Astrocyte of the cerebellum (primary cell): ENCODE measurements around the gene C2CD2.

Experiments
- DNase-seq: peaks from one replicate; pipeline ENCODE4 v3.0.0-alpha.2; 2011; ENCODE audit warnings: low read depth
- H3K4me3 ChIP-seq: 2 replicates; pipeline ENCODE4 v1.5.1; 2011; ENCODE audit warnings: mild to moderate bottlenecking, low read depth, low read length, moderate library complexity
- CTCF ChIP-seq: IDR thresholded peaks from 2 replicates; pipeline ENCODE4 v1.5.1; 2012; ENCODE audit warnings: low read length, low read depth, moderate library complexity, mild to moderate bottlenecking; ENCODE audit errors: missing control alignments
- in situ Hi-C: cut with HindIII; loops from 2 replicates; pipeline ENCODE4 v1.10.0; 2017; ENCODE audit warnings: low sequenced_read_pairs

C2CD2 gene

DNA sequence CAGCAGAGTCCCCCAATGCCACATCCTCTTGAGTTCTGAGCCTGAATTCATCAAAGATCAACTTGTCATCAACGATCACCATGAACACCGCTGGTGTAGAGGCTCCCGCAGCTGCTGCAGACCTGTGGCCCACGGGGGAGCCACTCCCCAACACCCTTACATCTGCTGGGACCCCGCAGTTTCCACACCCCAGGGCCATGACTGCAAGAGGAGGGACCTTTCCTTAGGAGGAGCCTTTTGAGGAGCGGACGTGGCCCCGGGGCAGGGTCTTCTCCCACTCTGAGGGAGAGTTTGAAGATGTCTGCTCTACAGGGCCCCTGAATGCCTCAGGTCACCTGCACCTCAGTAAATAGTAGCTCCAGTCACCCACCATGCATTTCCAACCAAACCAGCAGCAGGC, 77.4 kb downstream of the C2CD2 start:
- no peak overlapping the region for H3K4me3 ChIP-seq
- in situ Hi-C loops: no loop called here
- no peak for DNase-seq
- TF ChIP-seq CTCF: no peak

GRCh38 chr21:41875086-41875485, 78.7 kb downstream of the C2CD2 start:
- no peak overlapping the region for H3K4me3 ChIP-seq
- TF ChIP-seq CTCF: no peak
- no peak for DNase-seq
- in situ Hi-C loops: no loop called here

- H3K4me3 ChIP-seq: no peak overlapping the region
- no peak for DNase-seq
- in situ Hi-C loops: no loop called here
- TF ChIP-seq CTCF: no peak
Measured at GRCh38 chr21:41874611-41875010, 79.2 kb downstream of the C2CD2 start.

GRCh38 chr21:41873426-41873825, 80.4 kb downstream of the C2CD2 start:
- TF ChIP-seq CTCF: no peak
- DNase-seq: no peak
- in situ Hi-C loops: no loop called here
- no peak overlapping the region for H3K4me3 ChIP-seq

GRCh38 chr21:41873005-41873404, 80.8 kb downstream of the C2CD2 start:
- TF ChIP-seq CTCF: no peak
- no peak for DNase-seq
- in situ Hi-C loops: no loop called here
- H3K4me3 ChIP-seq: no peak overlapping the region

DNA sequence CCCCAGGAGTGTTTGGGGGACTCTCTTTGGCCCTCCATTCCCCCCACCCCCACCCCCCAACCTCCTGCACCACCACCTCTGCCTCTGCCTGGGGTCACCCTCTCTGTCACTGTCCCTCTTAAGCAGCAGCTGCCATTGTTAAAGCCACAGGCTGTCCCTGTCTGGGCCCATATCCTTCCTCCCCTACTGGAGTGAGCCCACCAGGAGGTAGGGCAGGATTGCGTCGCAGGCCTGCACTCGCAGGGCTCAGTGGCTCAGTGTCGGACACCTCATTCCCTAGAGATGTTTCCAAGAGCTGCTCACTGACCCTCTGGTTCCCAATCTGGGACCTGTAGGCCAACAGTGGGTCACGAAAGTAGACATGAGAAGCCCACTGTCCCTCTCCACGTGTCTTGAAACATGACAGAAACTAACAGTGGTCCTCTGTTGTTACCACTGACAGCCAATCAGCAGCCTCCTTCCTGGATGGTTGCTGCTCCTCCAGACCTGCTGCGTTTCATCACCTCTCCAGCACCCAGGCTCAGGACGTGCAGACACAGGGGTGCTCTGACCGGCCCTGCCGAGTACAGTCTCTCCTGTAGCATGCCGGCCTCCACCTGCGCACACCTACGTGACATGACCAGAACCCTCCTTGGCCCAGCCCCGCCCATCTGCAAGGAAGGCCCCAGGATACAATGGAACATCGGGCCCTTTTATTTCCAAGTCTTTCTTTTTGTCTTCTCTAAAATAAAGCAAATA, 82.4 kb downstream of the C2CD2 start:
- no peak overlapping the region for H3K4me3 ChIP-seq
- in situ Hi-C loops: no loop called here
- DNase-seq: no peak
- TF ChIP-seq CTCF: no peak
